ENCODE results near the gene LINC00237.

DNA sequence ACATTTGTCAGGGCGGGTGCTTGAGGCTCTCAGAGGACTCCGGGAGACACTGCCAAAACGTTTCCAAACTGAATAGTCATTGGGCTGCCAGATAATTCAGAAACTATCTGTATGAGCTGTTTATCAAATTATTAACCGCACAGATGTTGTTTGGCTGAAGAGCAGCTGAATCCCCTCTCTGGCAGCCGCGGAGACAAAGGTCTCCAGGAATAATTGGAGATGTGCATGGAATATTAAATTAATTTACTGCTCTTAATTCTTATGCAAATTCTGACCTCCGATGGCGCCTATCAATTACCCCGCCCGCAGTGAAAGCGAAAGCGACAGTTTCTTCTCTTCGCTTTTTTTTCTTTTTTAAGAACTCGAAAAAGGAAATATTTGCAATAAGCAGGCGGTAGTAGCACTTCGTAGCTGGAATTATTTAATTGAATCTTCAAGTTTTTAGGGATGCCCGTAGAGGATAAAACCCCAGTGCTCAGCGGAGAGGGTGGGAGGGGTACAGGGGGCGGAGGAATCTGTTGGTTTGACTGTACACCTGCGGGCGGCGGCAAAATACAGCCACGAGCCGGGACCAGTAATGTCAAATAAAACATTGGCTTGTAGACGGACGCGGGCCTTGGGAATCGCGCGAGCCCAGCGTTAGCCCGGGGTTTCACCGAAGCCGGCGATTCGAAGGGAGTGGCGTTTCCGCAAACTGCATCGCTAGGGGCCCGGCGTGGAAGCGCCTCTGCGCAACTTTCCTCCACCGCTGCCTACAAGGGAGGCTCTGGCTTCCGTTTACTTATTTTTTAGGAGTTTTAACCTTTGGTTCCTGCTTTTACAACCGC, 6.2 kb downstream of the LINC00237 start:
- TF ChIP-seq RFX5 (IDR thresholded peaks at IDR 0.05; ENCODE audit: borderline replicate concordance, low read depth, low read length): no peak
- TF ChIP-seq POLR2A (IDR thresholded peaks at IDR 0.05; ENCODE audit: control extremely low read depth in 1 of 2, low read depth in 2 of 2, low read length in 2 of 2): no peak
- TF ChIP-seq RAD21 (IDR thresholded peaks at IDR 0.05 in 1 of 2, conservative IDR thresholded peaks at IDR 0.05 in 1 of 2; ENCODE audit: low read depth in 2 of 2, low read length in 2 of 2): no peak
- no peak for TF ChIP-seq EP300 (IDR thresholded peaks at IDR 0.05; ENCODE audit: borderline replicate concordance in 1 of 2, low read depth in 2 of 2, low read length in 2 of 2)
- TF ChIP-seq, protein P1, sequence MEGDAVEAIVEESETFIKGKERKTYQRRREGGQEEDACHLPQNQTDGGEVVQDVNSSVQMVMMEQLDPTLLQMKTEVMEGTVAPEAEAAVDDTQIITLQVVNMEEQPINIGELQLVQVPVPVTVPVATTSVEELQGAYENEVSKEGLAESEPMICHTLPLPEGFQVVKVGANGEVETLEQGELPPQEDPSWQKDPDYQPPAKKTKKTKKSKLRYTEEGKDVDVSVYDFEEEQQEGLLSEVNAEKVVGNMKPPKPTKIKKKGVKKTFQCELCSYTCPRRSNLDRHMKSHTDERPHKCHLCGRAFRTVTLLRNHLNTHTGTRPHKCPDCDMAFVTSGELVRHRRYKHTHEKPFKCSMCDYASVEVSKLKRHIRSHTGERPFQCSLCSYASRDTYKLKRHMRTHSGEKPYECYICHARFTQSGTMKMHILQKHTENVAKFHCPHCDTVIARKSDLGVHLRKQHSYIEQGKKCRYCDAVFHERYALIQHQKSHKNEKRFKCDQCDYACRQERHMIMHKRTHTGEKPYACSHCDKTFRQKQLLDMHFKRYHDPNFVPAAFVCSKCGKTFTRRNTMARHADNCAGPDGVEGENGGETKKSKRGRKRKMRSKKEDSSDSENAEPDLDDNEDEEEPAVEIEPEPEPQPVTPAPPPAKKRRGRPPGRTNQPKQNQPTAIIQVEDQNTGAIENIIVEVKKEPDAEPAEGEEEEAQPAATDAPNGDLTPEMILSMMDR (IDR thresholded peaks at IDR 0.05; ENCODE audit: control extremely low read depth in 1 of 3, insufficient read depth in 1 of 3, low read depth in 1 of 3, low read length in 3 of 3): no peak
